ENCODE data around the gene LIMCH1.
"Not testable (repeated sequence)": the region's sequence is repeated elsewhere in the genome, so short reads cannot be mapped to it uniquely, and the experiment has no call there.

Gene LIMCH1

GRCh38 chr4:41646862-41647261 is 108.9 kb downstream of the LIMCH1 start:
- no peak for DNase-seq

- no peak for DNase-seq
Measured at GRCh38 chr4:41647383-41647782, 109.4 kb downstream of the LIMCH1 start.

DNA sequence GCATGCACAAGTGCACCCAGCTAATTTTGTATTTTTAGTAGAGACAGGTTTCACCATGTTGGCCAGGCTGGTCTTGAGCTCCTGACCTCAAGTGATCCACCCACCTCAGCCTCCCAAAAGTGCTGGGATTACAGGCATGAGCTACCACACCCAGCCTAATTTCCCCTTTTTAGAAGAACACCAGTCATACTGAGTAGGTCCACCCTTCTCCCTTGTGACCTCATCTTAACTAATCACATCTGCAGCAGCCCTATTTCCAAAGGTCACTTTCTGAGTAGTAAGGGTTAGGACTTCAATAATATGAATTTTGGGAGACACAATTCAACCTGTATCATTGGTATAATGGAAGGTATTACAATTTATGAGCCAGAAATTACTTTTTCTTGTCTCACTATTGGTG is 113.2 kb downstream of the LIMCH1 start:
- not testable (repeated sequence) for DNase-seq

DNA sequence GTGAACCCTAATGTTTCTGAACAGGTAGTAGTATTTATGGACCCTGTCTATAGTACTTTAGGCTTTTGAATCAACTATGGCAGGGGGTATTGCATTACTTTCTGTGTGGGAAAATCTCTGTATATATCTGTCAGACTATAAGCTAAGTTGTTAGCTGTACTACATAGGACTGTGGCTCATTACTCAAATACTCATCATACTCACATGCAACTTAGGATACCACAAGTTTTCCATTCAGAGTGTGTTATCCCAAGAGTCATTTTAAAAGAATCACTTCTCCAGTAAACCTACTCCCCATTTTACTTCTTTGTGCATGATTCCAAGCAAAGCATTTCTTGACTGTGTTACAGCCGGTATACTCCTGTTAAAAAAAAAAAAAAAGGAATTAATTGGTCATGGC is 115.0 kb downstream of the LIMCH1 start:
- no peak for DNase-seq

DNA sequence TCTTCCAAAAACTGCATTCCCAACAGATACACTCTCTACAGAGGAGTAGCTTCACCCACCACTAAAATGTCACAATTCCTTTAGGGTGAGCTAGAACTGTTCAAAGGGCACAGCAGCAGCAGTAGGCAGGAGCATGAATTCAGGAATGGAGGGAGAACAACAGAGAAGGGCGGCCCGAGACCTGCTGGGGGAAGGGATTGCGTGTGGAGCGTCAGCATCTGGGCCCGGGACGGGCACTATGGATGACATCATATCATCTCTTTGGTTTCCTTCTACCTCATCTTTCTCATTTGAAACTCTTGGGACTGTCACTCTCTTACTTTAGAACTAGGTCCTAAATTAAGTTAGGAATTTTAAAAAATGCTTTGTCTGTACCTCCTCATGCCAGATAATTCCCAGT is 115.6 kb downstream of the LIMCH1 start:
- DNase-seq, result no peak

DNA sequence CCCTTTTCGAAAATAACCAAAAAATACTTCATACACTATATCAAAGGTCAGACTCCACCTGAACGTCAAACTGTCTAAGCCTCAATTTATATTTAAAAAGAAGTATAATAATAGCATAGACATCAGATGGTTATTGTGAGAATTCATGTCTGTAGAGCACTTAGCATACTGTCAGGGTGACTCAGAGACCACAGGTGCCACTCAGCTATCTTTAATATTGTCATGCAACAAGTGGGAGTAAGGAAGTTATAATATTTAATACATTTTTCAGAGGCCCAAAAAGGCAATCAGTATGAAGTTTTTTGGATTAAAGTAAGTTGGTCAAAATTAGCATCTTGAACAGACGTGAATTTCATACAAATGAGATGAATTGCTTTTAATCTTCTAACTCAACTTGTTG is 117.2 kb downstream of the LIMCH1 start:
- DNase-seq, result no peak

GRCh38 chr4:41656106-41656505 is 118.1 kb downstream of the LIMCH1 start:
- DNase-seq, result no peak

DNA sequence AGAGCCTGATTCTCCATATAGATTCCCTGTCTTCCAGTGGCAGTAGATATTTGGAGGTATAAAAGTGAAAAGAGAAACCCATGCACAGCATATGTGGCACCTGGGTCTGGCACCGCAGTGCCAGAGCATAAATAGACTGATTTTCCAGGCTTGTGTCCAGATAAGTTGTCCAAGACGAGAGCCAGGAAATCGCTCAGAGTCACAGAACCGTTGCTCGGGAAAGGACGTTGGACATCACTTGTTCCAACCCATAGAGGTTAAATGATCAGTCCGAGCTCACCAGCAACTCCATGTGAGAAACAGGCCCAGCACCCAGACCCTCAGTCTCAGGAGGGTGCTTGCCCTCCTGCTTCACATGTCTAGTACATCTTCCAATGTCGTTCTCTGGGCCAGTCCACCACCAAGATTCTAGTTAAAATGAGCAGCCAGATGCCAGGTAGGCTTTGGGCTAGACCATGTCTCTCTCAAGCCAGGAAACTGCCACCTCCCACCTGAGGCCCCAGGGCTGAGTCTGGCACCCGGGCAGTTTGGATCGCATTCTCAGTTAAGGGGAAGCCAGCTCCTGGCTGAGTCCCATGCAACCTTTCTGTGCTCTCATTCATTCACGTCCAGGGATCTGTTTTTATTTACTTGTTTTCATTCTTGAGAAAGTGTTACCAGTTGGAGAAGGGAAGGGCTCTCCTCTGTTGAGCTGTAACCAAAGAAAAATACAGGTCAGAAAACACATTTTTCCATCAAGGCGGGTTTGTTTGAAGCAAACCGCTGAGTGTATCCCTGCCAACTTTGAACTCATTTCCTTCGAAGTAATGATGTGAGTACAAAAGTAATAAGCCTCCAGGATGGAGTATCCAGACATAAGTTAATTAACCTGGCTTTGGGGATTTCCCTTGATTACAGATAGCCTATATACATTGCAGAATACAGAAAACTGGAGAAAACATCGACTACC is 118.9 kb downstream of the LIMCH1 start:
- DNase-seq, result no peak

DNA sequence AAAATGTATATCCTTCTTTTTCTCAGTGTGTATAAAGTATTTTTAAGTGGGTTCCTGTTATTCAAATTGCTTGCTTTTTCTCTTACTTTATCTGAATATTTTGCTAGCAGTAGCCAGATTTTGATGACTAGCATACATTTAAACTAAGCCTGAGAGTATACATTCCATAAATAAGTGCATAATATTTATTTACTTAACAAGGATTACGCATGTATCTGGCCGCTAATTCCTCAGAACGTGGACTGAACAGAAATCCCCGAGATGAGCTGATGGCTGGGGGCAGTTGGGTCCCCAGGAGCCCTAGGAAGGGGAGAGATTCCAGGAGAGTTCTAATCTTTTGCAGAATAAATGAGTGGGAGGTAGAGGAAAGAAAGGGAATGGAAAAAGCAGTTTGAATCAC is 119.6 kb downstream of the LIMCH1 start:
- no peak for DNase-seq

GRCh38 chr4:41658163-41658562 is 120.2 kb downstream of the LIMCH1 start:
- no peak for DNase-seq

DNA sequence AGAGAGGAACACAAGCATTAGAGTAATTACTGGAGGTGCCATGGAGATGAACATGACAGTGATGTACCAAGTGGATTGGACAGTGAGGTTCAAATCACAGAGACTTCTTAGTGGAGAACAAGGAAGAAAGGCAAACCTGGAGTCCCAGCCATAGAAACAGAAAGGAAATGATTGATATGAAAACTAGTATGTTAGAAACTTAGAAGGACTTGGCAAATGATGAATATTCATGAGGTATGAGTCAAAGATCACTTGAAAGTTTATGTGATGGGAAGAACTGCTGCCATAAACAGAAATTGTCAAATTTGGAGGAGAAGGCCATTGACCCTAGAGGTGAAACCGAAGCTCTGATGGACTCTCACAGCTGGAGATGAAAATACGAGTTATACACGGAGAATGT is 122.4 kb downstream of the LIMCH1 start:
- no peak for DNase-seq

DNA sequence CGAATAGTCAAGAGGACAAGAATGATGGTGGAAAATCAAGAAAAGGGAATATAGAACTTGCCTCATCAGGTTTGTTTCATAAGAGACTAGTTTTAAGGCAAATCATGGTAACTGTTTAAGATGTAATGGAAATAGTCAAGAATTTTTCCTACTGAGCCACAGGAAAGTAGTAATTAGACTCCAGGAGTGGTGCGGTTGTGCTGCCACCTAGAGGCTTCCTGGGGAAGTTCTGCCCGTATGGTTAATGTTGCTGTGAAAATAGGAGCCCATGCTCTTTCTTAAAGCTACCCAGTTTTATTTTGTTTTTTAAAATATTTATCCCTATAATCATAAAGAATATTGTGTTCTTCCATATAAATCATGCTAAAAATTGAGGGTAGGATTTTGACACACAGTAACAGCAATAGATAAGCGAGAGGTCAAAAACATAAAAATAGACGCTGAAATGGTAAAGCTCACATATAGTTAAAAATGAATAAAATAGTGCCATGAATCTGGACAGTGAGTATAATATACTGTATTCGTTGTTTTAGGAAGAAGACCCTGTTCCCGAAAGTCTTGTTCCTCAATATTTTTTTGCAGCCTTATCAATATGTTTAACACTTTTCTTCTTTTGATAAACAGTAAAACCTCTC is 123.6 kb downstream of the LIMCH1 start:
- DNase-seq, result peak; percentile 3

GRCh38 chr4:41665636-41666207 is 127.8 kb downstream of the LIMCH1 start:
- DNase-seq, result no peak

DNA sequence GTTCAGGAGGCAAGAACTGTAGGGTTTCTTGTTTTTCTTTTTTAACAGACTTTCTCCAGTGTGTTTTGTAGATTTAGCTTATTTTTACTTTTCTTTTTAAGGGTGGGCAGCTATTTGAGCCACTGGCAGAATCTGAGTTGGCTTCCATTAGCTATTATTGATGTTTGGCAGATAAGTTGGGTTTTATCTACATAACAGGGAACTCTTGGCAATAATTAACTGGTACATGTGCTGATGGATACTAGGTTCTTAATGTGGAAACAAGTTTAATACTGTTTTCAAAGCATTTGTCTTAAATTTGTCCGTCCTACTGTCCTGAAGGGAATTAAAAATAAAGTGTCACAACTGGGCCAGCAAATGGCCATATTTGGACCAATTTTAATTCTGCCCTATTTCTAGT is 130.1 kb downstream of the LIMCH1 start:
- no peak for DNase-seq

- DNase-seq, result no peak
Measured at GRCh38 chr4:41670530-41670929, 132.6 kb downstream of the LIMCH1 start.

DNA sequence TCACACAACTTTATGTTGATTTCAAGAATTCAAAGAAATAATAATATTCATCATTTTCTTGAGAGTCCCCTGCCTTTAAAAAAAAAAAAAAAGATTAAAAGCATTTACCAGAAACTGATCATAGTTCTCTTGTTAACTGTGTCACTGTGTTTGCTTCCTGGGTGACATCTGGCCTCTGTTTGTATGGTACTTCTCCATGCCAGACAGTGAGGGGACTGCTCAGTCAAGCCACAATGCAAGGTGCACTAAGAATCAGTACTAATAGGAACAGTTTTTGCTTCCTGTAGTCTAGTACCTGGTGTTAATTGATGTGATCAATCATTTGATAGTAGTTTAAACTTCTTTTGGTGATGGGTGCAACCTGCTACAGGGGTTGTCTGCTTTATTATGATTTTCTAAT is 133.0 kb downstream of the LIMCH1 start:
- DNase-seq, result no peak

DNA sequence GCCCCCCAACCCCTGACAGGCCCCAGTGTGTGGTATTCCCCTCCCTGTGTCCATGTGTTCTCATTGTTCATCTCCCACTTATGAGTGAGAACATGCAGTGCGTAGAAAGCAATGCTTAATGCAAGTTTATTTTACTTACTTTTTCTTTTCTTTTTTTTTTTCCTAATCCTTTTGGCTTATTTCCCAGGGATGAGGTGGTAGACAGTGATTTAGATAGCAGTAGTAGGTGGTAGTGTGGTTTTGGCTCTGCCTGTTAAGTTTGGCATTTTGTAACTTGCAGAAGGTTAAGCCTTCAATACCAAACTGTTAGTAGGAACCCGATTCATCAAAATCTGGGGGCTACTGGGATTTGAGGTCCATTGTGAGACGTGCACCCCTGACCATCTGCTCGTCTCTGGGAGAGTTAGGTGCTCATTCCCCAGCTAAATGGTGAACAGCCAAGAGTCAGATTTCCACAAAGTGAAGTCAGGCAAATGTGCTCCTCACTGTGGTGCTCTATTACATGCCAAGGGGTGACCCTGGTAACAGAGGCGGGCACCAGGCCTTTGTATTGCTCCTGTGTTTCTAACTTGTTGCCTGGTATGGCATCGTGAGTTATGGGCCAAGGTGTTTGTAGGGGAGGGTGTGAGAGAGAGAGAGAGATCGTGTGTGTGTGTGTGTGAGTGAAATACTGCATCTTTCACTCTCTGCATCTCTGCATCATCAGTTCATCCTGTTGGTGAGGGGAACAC is 140.3 kb downstream of the LIMCH1 start:
- no peak for DNase-seq

- DNase-seq, result no peak
Measured at GRCh38 chr4:41678951-41679350, 141.0 kb downstream of the LIMCH1 start.

DNA sequence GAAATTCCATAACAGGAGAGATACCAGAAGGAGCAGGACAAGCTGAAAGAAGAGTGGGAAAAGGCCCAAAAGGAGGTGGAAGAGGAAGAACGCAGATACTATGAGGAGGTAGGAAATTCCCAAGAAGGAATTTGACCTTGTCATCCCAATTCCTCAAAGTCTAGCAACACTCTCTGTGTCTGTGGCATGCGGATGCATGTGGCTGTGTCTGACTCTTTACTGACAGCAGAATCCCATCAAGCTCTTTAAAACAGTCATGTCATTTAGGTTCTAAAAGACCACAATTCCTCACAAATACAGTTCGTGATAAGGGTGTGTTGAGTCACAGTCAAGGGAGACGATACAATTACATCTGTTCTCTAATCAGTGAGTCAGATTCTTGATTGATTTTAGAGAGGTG is 142.0 kb downstream of the LIMCH1 start:
- no peak for DNase-seq

- DNase-seq, result no peak
Measured at GRCh38 chr4:41681054-41681453, 143.1 kb downstream of the LIMCH1 start.

GRCh38 chr4:41683326-41683725 is 145.4 kb downstream of the LIMCH1 start:
- DNase-seq, result no peak

GRCh38 chr4:41686893-41687292 is 148.9 kb downstream of the LIMCH1 start:
- DNase-seq, result no peak

GRCh38 chr4:41687971-41688370 is 150.0 kb downstream of the LIMCH1 start:
- no peak for DNase-seq
